ENCODE measurements around the gene HSPB8. TPM values are rescaled to one million over a fixed set of nuclear protein-coding genes. Genes with fewer than 3 reads are reported as not detected.
A peak's percentile ranks its signal among the peaks of the same experiment; 100 is the strongest.

The HSPB8 gene
- total RNA-seq, 1 experiment from 2014 or later = 6.7 TPM

DNA sequence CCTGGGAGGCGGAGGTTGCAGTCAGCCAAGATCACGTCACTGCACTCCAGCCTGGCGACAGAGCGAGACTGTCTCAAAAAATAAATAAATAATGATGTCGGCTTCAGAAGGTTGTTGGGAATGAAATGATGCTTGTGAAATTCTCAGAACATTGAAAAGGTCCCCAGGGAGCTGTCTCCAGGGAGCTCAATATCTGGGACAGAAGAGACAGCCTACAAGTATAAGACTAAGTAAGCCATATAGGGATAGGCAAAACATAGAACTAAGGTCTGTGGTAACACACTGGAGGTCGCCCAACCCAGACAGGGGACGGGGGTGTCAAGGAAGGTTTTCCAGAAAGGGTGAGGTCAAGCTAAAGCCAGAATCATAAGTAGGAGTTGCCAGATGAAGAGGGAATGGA lies 29.5 kb upstream of the HSPB8 start:
- DNase-seq (ENCODE audit: low spot score) (no peak), ATAC-seq (no peak)
- peak overlapping the region; percentile 81; the same call in 1 of the 2 replicates for H3K27ac Mint-ChIP-seq
- no peak for TF ChIP-seq RORB (CRISPR knock-in tag; IDR thresholded peaks at IDR 0.05)
- no peak for TF ChIP-seq PRRX2 (CRISPR knock-in tag; IDR thresholded peaks at IDR 0.05)
- no peak for TF ChIP-seq FOXP1 (CRISPR knock-in tag; IDR thresholded peaks at IDR 0.05; ENCODE audit: borderline replicate concordance)
- TF ChIP-seq FOXK1 (CRISPR knock-in tag; IDR thresholded peaks at IDR 0.05) = no peak
- TF ChIP-seq ZNF317 (CRISPR knock-in tag; IDR thresholded peaks at IDR 0.05; ENCODE audit: borderline replicate concordance, low read depth) = no peak
- H3K27me3 Mint-ChIP-seq (ENCODE audit: low read depth) = no peaks in the 10 kb centered on the region
- ChIA-PET CTCF (no interaction called here), POLR2A (interaction anchor here (1.0 kb wide), 1 partner anchor 60 kb away, joined by 3 read pairs; no protein-coding TSS in a partner anchor)
- peaks cover 39% of the 10 kb centered on the region for H3K4me1 Mint-ChIP-seq
- peaks cover 17% of the 10 kb centered on the region for H3K9me3 Mint-ChIP-seq
- peaks cover 23% of the 10 kb centered on the region for H3K36me3 Mint-ChIP-seq
- H3K4me3 Mint-ChIP-seq = no peak overlapping the region

- no peak for TF ChIP-seq GABPB1 (CRISPR knock-in tag; IDR thresholded peaks at IDR 0.05)
- H3K27me3 Mint-ChIP-seq (ENCODE audit: low read depth) = no peaks in the 10 kb centered on the region
- ChIA-PET CTCF (no interaction called here), POLR2A (no interaction called here)
- ATAC-seq = no peak
- no peak for DNase-seq (ENCODE audit: low spot score)
- peaks cover 32% of the 10 kb centered on the region for H3K4me1 Mint-ChIP-seq
- no peak overlapping the region for H3K4me3 Mint-ChIP-seq
- H3K36me3 Mint-ChIP-seq = peaks cover 23% of the 10 kb centered on the region
- peaks cover 17% of the 10 kb centered on the region for H3K9me3 Mint-ChIP-seq
- H3K27ac Mint-ChIP-seq = no peak overlapping the region
These were observed 27.2 kb upstream of the HSPB8 start for GRCh38 chr12:119151445-119152026.

DNA sequence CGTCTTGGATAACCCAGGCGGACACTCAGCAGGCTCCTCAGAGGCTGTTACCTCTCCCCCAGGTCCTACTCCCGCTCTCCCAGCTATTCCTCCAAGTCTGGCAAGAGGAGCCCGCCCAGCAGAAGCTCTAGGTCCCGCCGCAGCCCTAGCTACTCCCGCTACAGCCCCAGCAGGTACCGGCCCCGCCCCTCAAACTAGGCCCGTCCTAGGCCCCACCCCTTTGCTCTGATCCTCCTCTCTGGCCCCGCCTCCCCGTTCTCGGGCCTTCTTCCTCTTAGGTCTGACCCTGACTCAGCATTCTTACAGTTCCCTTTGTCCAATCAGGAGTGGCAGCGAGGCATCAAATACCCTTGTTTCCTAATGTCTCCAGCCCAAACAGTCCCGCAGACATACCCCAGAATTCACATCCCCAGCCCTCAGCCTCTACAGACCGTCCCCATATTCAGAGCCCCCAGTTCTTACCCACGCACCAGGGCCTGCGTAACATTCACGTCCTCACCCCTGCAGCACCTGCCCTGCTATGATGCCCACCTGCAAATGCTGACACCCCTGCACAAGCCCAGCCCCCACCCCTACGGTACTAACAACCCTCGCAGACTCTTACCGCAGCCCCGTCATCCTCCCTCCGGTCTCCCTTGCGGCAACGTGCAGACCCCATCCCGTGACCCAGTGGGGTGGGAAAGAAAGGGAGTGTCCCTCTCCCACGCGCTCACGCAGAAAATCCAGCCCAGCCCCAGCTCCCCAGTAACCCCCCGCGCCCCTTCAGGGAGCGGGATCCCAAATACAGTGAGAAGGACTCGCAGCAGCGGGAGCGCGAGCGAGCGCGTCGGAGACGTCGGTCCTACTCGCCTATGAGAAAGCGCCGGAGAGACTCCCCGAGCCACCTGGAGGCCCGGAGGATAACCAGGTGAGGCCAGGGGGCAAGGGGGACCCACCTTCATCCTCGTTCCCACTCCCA lies 25.0 kb upstream of the HSPB8 start:
- CTCF ChIA-PET = interaction anchor here (0.6 to 3.7 kb wide), 20 partner anchors 25 to 1034 kb away, joined by 3 to 24 read pairs (median 4); partner anchors contain the start of genes HSPB8 and SRRM4
- TF ChIP-seq AR (CRISPR knock-in tag; IDR thresholded peaks at IDR 0.05) (no peak; the same call in 1 of the 2 replicates), FOXP1 (CRISPR knock-in tag; IDR thresholded peaks at IDR 0.05; ENCODE audit: borderline replicate concordance) (peak; percentile 21; the same call in 1 of the 2 replicates), ZMAT4 (CRISPR knock-in tag; IDR thresholded peaks at IDR 0.05) (no peak), NR2C2 (CRISPR knock-in tag; IDR thresholded peaks at IDR 0.05) (no peak), SP1 (CRISPR knock-in tag; conservative IDR thresholded peaks at IDR 0.05) (peak; percentile 21), ETV6 (CRISPR knock-in tag; IDR thresholded peaks at IDR 0.05) (peak; percentile 74; the same call in 1 of the 2 replicates), JUN (CRISPR knock-in tag; IDR thresholded peaks at IDR 0.05) (no peak), RELA (CRISPR knock-in tag; IDR thresholded peaks at IDR 0.05; ENCODE audit: borderline replicate concordance) (no peak), ZSCAN18 (CRISPR knock-in tag; IDR thresholded peaks at IDR 0.05) (no peak), ZNF121 (CRISPR knock-in tag; IDR thresholded peaks at IDR 0.05) (no peak), TEAD4 (CRISPR knock-in tag; IDR thresholded peaks at IDR 0.05) (no peak)
- TF ChIP-seq, protein P1, sequence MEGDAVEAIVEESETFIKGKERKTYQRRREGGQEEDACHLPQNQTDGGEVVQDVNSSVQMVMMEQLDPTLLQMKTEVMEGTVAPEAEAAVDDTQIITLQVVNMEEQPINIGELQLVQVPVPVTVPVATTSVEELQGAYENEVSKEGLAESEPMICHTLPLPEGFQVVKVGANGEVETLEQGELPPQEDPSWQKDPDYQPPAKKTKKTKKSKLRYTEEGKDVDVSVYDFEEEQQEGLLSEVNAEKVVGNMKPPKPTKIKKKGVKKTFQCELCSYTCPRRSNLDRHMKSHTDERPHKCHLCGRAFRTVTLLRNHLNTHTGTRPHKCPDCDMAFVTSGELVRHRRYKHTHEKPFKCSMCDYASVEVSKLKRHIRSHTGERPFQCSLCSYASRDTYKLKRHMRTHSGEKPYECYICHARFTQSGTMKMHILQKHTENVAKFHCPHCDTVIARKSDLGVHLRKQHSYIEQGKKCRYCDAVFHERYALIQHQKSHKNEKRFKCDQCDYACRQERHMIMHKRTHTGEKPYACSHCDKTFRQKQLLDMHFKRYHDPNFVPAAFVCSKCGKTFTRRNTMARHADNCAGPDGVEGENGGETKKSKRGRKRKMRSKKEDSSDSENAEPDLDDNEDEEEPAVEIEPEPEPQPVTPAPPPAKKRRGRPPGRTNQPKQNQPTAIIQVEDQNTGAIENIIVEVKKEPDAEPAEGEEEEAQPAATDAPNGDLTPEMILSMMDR (IDR thresholded peaks at IDR 0.05) = no peak
- TF ChIP-seq, protein P2, sequence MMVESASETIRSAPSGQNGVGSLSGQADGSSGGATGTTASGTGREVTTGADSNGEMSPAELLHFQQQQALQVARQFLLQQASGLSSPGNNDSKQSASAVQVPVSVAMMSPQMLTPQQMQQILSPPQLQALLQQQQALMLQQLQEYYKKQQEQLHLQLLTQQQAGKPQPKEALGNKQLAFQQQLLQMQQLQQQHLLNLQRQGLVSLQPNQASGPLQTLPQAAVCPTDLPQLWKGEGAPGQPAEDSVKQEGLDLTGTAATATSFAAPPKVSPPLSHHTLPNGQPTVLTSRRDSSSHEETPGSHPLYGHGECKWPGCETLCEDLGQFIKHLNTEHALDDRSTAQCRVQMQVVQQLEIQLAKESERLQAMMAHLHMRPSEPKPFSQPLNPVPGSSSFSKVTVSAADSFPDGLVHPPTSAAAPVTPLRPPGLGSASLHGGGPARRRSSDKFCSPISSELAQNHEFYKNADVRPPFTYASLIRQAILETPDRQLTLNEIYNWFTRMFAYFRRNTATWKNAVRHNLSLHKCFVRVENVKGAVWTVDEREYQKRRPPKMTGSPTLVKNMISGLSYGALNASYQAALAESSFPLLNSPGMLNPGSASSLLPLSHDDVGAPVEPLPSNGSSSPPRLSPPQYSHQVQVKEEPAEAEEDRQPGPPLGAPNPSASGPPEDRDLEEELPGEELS (CRISPR knock-in tag; IDR thresholded peaks at IDR 0.05) = peak; percentile 55; the same call in 1 of the 2 replicates
- TF ChIP-seq, protein P3, sequence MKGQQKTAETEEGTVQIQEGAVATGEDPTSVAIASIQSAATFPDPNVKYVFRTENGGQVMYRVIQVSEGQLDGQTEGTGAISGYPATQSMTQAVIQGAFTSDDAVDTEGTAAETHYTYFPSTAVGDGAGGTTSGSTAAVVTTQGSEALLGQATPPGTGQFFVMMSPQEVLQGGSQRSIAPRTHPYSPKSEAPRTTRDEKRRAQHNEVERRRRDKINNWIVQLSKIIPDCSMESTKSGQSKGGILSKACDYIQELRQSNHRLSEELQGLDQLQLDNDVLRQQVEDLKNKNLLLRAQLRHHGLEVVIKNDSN (CRISPR knock-in tag; IDR thresholded peaks at IDR 0.05) = peak; percentile 16; the same call in 1 of the 2 replicates
- TF ChIP-seq, protein P4, sequence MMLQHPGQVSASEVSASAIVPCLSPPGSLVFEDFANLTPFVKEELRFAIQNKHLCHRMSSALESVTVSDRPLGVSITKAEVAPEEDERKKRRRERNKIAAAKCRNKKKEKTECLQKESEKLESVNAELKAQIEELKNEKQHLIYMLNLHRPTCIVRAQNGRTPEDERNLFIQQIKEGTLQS (CRISPR knock-in tag; conservative IDR thresholded peaks at IDR 0.05) = no peak

More for the DNA sequence above, 25.0 kb upstream of the HSPB8 start:
- peak overlapping the region; percentile 99 for H3K27ac Mint-ChIP-seq
- peak; percentile 99 for DNase-seq (ENCODE audit: low spot score)
- peaks cover 17% of the 10 kb centered on the region for H3K9me3 Mint-ChIP-seq
- peaks cover 19% of the 10 kb centered on the region for H3K4me1 Mint-ChIP-seq
- peak overlapping the region; percentile 98 for H3K4me3 Mint-ChIP-seq
- peaks cover 23% of the 10 kb centered on the region for H3K36me3 Mint-ChIP-seq
- peak; percentile 84 for ATAC-seq
- H3K27me3 Mint-ChIP-seq (ENCODE audit: low read depth) = no peaks in the 10 kb centered on the region
- POLR2A ChIA-PET = interaction anchor here (0.6 to 4.0 kb wide), 16 partner anchors 8 to 706 kb away, joined by 3 to 15 read pairs (median 4); partner anchors contain the start of genes HSPB8 and SRRM4

Data from WTC11 (cell line).